ENCODE data around the gene STX1B.

DNA sequence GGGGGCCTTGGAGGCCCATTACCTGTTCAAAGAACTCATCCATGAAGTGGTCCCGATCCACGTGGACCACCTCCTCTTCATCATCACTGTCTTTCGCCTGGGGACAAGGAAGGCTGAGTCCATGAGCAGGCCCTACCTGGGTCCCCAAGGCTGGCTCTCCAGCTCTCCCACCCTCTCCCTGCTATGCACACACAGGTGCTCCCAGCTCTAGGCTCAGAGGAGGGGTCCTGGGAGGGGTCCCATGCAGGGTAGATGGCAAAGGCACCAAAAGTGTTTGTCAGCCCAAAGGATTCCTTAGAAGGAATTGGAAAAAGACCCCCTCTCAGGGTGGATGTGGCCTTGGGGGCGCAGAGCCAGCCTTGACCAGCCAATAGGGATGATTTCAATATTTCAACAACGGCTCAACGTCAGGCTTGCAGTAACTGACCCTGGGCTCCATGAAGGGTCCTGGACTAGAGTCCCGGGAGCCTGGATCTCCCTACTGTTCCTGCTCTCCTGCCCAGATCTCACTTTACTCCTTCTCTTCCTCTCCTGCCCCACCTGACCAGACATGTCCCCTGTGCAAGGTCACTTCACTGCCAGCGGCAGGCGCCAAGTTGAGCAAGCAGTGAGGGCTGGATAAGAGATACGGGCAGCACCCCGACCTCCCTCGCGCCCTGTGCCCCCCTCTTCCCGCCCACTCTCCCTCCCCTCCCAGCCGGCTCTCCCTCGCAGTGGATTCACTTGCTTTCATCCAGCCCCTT lies 8.8 kb downstream of the STX1B start:
- TF ChIP-seq ZNF274 (IDR thresholded peaks at IDR 0.05; ENCODE audit: low read depth, low read length): no peak
- no peak for TF ChIP-seq SUZ12 (IDR thresholded peaks at IDR 0.05; ENCODE audit: extremely low read depth, insufficient read depth, insufficient read length)
- TF ChIP-seq YY1 (IDR thresholded peaks at IDR 0.05; ENCODE audit: insufficient read depth, insufficient read length): no peak
